Smooth muscle cell of the brain vasculature (primary cell): ENCODE measurements around the gene SKAP1.
"Not testable (repeated sequence)": the region's sequence is repeated elsewhere in the genome, so short reads cannot be mapped to it uniquely, and the experiment has no call there.

Source experiments
- DNase-seq: peaks from one replicate; pipeline ENCODE4 v3.0.0-alpha.2; 2012; ENCODE audit warnings: low read depth, low spot score

The SKAP1 gene

GRCh38 chr17:48285614-48286013 lies 144.4 kb downstream of the SKAP1 start:
- DNase-seq, result no peak

- DNase-seq, result no peak
Observed at GRCh38 chr17:48283907-48284306, 146.1 kb downstream of the SKAP1 start.

- DNase-seq, result no peak
Observed at GRCh38 chr17:48283411-48283810, 146.6 kb downstream of the SKAP1 start.

- DNase-seq, result no peak
Observed at GRCh38 chr17:48282303-48282702, 147.7 kb downstream of the SKAP1 start.

GRCh38 chr17:48278760-48279491 lies 151.1 kb downstream of the SKAP1 start:
- DNase-seq, result no peak

- no peak for DNase-seq
Observed at GRCh38 chr17:48276776-48277175, 153.2 kb downstream of the SKAP1 start.

- DNase-seq, result no peak
Observed at GRCh38 chr17:48270899-48271298, 159.1 kb downstream of the SKAP1 start.

GRCh38 chr17:48269209-48269608 lies 160.8 kb downstream of the SKAP1 start:
- no peak for DNase-seq

GRCh38 chr17:48263731-48264035 lies 166.3 kb downstream of the SKAP1 start:
- no peak for DNase-seq

- no peak for DNase-seq
Observed at GRCh38 chr17:48262982-48263730, 166.9 kb downstream of the SKAP1 start.

GRCh38 chr17:48261297-48261880 lies 168.6 kb downstream of the SKAP1 start:
- no peak for DNase-seq

- no peak for DNase-seq
Observed at GRCh38 chr17:48259694-48260291, 170.2 kb downstream of the SKAP1 start.

- DNase-seq, result no peak
Observed at GRCh38 chr17:48258331-48258730, 171.7 kb downstream of the SKAP1 start.

GRCh38 chr17:48255759-48256158 lies 174.3 kb downstream of the SKAP1 start:
- DNase-seq, result no peak

GRCh38 chr17:48254896-48255295 lies 175.1 kb downstream of the SKAP1 start:
- no peak for DNase-seq

- DNase-seq, result no peak
Observed at GRCh38 chr17:48253975-48254374, 176.0 kb downstream of the SKAP1 start.

- no peak for DNase-seq
Observed at GRCh38 chr17:48251950-48252349, 178.1 kb downstream of the SKAP1 start.

GRCh38 chr17:48250949-48251348 lies 179.1 kb downstream of the SKAP1 start:
- no peak for DNase-seq

- DNase-seq, result not testable (repeated sequence)
Observed at GRCh38 chr17:48250059-48250458, 180.0 kb downstream of the SKAP1 start.

GRCh38 chr17:48247603-48248002 lies 182.4 kb downstream of the SKAP1 start:
- DNase-seq, result no peak

- DNase-seq, result no peak
Observed at GRCh38 chr17:48247038-48247437, 183.0 kb downstream of the SKAP1 start.

GRCh38 chr17:48246612-48247011 lies 183.4 kb downstream of the SKAP1 start:
- no peak for DNase-seq
